Endothelial cell of umbilical vein (primary cell): ENCODE data around the gene NCOA7. TPM values are rescaled to one million over a fixed set of nuclear protein-coding genes. Genes with fewer than 3 reads are reported as not detected.
A peak's percentile ranks its signal among the peaks of the same experiment; 100 is the strongest.

Experiments
- BruUV-seq: library from RNA; stranded (reverse); fragments of 400-500 nt; replicated peaks from 2 replicates; lab custom pipeline; 2021; lab: Mats Ljungman, UMichigan
- CTCF ChIA-PET: fragments of 300-600, 350-600 bp; sonication (Branson Sonifier 250); formaldehyde crosslinking; loops from one replicate; lab custom pipeline; 2021; ENCODE audit warnings: antibody characterized with exemption, inconsistent platforms; lab: Charles Lee
- POLR2A ChIA-PET: fragments of 300-600, 350-600 bp; sonication (Branson Sonifier 250); formaldehyde crosslinking; loops from one replicate; lab custom pipeline; 2021; ENCODE audit warnings: antibody characterized with exemption, inconsistent platforms; lab: Charles Lee
- DNase-seq: peaks from one replicate; pipeline ENCODE4 v3.0.0-alpha.2; 2011; ENCODE audit warnings: low read depth, low spot score
- FAIRE-seq: peaks from 2 replicates; lab custom pipeline; 2011; peaks lifted over from hg19 to GRCh38; lab: Jason Lieb, UNC
- H2AFZ ChIP-seq: 2 replicates; pipeline ENCODE4 v1.6.0; 2012; ENCODE audit warnings: low read depth, low read length, control low read depth, inconsistent platforms
- H3K27ac ChIP-seq: 2 replicates; pipeline ENCODE4 v1.5.1; 2011; ENCODE audit warnings: low read depth, mild to moderate bottlenecking, control low read depth, low read length, moderate library complexity; ENCODE audit not compliant: insufficient read depth
- H3K27me3 ChIP-seq, 2 experiments: 2 replicates each; pipeline versions ENCODE4 v1.6.0 to v1.6.1; 2011; ENCODE audit warnings: low read length in 2 of 2, mixed read lengths in 1 of 2; ENCODE audit not compliant: control insufficient read depth in 2 of 2, insufficient read depth in 2 of 2
- H3K36me3 ChIP-seq, 2 experiments: 2 replicates in 1 of 2; 3 replicates in 1 of 2; pipeline ENCODE4 v1.5.1; 2011; ENCODE audit warnings: low read length in 2 of 2, mild to moderate bottlenecking in 1 of 2, moderate library complexity in 1 of 2; ENCODE audit not compliant: control insufficient read depth in 2 of 2, insufficient read depth in 2 of 2; ENCODE audit errors: extremely low read depth in 1 of 2
- H3K4me1 ChIP-seq: 3 replicates; pipeline ENCODE4 v1.5.1; 2011; ENCODE audit warnings: mild to moderate bottlenecking, low read length; ENCODE audit not compliant: control insufficient read depth, insufficient read depth; ENCODE audit errors: extremely low read depth
- H3K4me2 ChIP-seq: 2 replicates; pipeline ENCODE4 v1.6.1; 2011; ENCODE audit warnings: low read length, control low read depth, mixed read lengths; ENCODE audit not compliant: insufficient read depth
- H3K4me3 ChIP-seq, 3 experiments: fragments of 200-600 bp in 1 of 3; sonication (generic), shearing (Covaris generic) in 1 of 3; replicated peaks in 1 of 3; 2 replicates each; pipeline ENCODE4 v1.5.1; 2011 to 2016; ENCODE audit warnings: control low read depth in 3 of 3, low read length in 3 of 3, mild to moderate bottlenecking in 2 of 3, inconsistent platforms in 1 of 3, low read depth in 1 of 3, moderate library complexity in 1 of 3; ENCODE audit not compliant: insufficient read depth in 1 of 3
- H3K79me2 ChIP-seq: 2 replicates; pipeline ENCODE4 v1.6.0; 2012; ENCODE audit warnings: low read length, inconsistent platforms; ENCODE audit not compliant: control insufficient read depth, insufficient read depth
- H3K9ac ChIP-seq: replicated peaks from 2 replicates; pipeline ENCODE3; 2011; ENCODE audit warnings: low read length, control low read depth; ENCODE audit not compliant: insufficient read depth; ENCODE audit errors: extremely low read depth
- H3K9me1 ChIP-seq: replicated peaks from 3 replicates; pipeline ENCODE4 v1.6.0; 2011; ENCODE audit warnings: mild to moderate bottlenecking, low read length; ENCODE audit not compliant: control insufficient read depth, insufficient read depth; ENCODE audit errors: extremely low read depth
- H3K9me3 ChIP-seq: replicated peaks from 2 replicates; pipeline ENCODE4 v1.5.1; 2012; ENCODE audit warnings: low read length, inconsistent platforms; ENCODE audit not compliant: control insufficient read depth, insufficient read depth
- H4K20me1 ChIP-seq: replicated peaks from 2 replicates; pipeline ENCODE3; 2011; ENCODE audit warnings: mild to moderate bottlenecking, low read length; ENCODE audit not compliant: control insufficient read depth, insufficient read depth; ENCODE audit errors: extremely low read depth
- CTCF ChIP-seq, 2 donors: IDR thresholded peaks; 1 replicate in 1 of 2; 2 replicates in 1 of 2; pipeline ENCODE4 v1.5.1; 2011; ENCODE audit warnings: low read length in 2 of 2, mild to moderate bottlenecking in 2 of 2, moderate library complexity in 2 of 2, control low read depth in 1 of 2, inconsistent platforms in 1 of 2, low read depth in 1 of 2; ENCODE audit not compliant: insufficient read depth in 1 of 2; ENCODE audit errors: extremely low read depth in 1 of 2
- EZH2 ChIP-seq: IDR thresholded peaks from 2 replicates; pipeline ENCODE4 v1.6.1; 2012; ENCODE audit warnings: borderline replicate concordance, low read depth, mild to moderate bottlenecking, moderate library complexity, low read length, inconsistent platforms; ENCODE audit not compliant: severe bottlenecking
- FOS ChIP-seq: IDR thresholded peaks from 2 replicates; pipeline ENCODE4 v1.6.1; 2011; ENCODE audit warnings: mild to moderate bottlenecking, low read length, moderate library complexity, borderline replicate concordance; ENCODE audit not compliant: insufficient read depth
- GATA2 ChIP-seq: IDR thresholded peaks from 2 replicates; pipeline ENCODE4 v1.7.0; 2011; ENCODE audit warnings: low read depth, mild to moderate bottlenecking, moderate library complexity, mixed read lengths, low read length; ENCODE audit not compliant: insufficient read length, insufficient read depth
- JUN ChIP-seq: IDR thresholded peaks from 2 replicates; pipeline ENCODE4 v1.6.1; 2011; ENCODE audit warnings: borderline replicate concordance, low read depth; ENCODE audit not compliant: insufficient read length, insufficient read depth
- MAX ChIP-seq: IDR thresholded peaks from 2 replicates; pipeline ENCODE4 v1.6.1; 2011; ENCODE audit not compliant: insufficient read depth, insufficient read length
- MYC ChIP-seq: IDR thresholded peaks from one replicate; pipeline ENCODE4 v1.6.1; 2011; ENCODE audit warnings: mild to moderate bottlenecking, low read depth, low read length
- POLR2A ChIP-seq: IDR thresholded peaks from 2 replicates; pipeline ENCODE4 v1.6.1; 2012; ENCODE audit warnings: low read depth, mild to moderate bottlenecking, control low read depth, low read length
- POLR2AphosphoS5 ChIP-seq: IDR thresholded peaks from 2 replicates; pipeline ENCODE4 v1.6.1; 2012; ENCODE audit warnings: low read depth, mild to moderate bottlenecking, control low read depth, low read length, moderate library complexity; ENCODE audit not compliant: insufficient read depth
- dilution Hi-C: fragments of 300-500 bp; cut with MboI; formaldehyde crosslinking; loops from one replicate; pipeline ENCODE4 v1.15.0; 2019; ENCODE audit warnings: low sequenced_read_pairs; ENCODE audit not compliant: extremely low pct_ligation_motif_present
- intact Hi-C: fragments of 100-400 bp; cut with micrococcal nuclease; formaldehyde crosslinking; loops from one replicate; pipeline ENCODE4 v1.10.0; 2022
- polyA plus RNA-seq, 4 experiments: library from polyadenylated mRNA; depleted of rRNA in 3 of 4; stranded (reverse) in 3 of 4; unstranded in 1 of 4; fragments of >200 nt; gene quantifications; 2 replicates each; pipeline versions ENCODE4 v1.2.1 to v1.2.3, GENCODE V29; 2011 to 2012; ENCODE audit warnings: missing spikeins in 1 of 4
- total RNA-seq: library from RNA; stranded (reverse); gene quantifications from 2 replicates; pipeline ENCODE4 v1.2.3, GENCODE V29; 2021

The NCOA7 gene
- total and polyA plus RNA-seq, 2 donors (not counting 3 experiments of a cell fraction or from before 2014, with no cell fraction given): 27.7 to 71.2 TPM

GRCh38 chr6:125944434-125944816 is 153.7 kb downstream of the NCOA7 start:
- Histone ChIP-seq H3K4me2 (peak overlapping the region; percentile 54), H4K20me1 (no peaks in the 10 kb centered on the region), H3K79me2 (no peaks in the 10 kb centered on the region), H3K9me3 (no peaks in the 10 kb centered on the region), H3K9me1 (no peaks in the 10 kb centered on the region), H3K36me3 (no peaks in the 10 kb centered on the region), H3K27me3 (no peaks in the 10 kb centered on the region), H3K9ac (peak overlapping the region; percentile 10), H3K27ac (peak overlapping the region; percentile 89), H3K4me1 (peaks cover 40% of the 10 kb centered on the region), H2AFZ (peak overlapping the region; percentile 67), H3K4me3 (no peak overlapping the region)
- dilution Hi-C loops: no loop called here
- ChIA-PET POLR2A (no interaction called here), CTCF (interaction anchor here (1.1 to 7.0 kb wide), 4 partner anchors 9 to 163 kb away, joined by 3 to 86 read pairs (median 4); partner anchors contain the start of gene HINT3)
- DNase-seq (peak; percentile 98), FAIRE-seq (peak; percentile 78)
- TF ChIP-seq EZH2: no peak
- no peak for TF ChIP-seq JUN
- no peak for TF ChIP-seq POLR2AphosphoS5
- no peak for TF ChIP-seq CTCF (IDR thresholded peaks at IDR 0.05; ENCODE audit: extremely low read depth in 1 of 2, insufficient read depth in 1 of 2, low read depth in 1 of 2, low read length in 2 of 2)
- no peak for TF ChIP-seq MAX
- no peak for TF ChIP-seq GATA2
- TF ChIP-seq POLR2A: no peak
- no peak for TF ChIP-seq FOS
- TF ChIP-seq MYC: no peak
- intact Hi-C loops: loop anchor here (2.0 kb wide), 1 partner anchor 36 kb away; no protein-coding TSS in a partner anchor
- no TSS peak for BruUV-seq
